ENCODE results near the gene DAW1. TPM values are rescaled to one million over a fixed set of nuclear protein-coding genes. Genes with fewer than 3 reads are reported as not detected.

DAW1 gene
- total and polyA plus RNA-seq, 2 of the 4 experiments (the other 2 are of a cell fraction): 0.86 to 1.4 TPM

- Histone ChIP-seq H3K9me1 (ENCODE audit: insufficient read depth, low read length) (no peaks in the 10 kb centered on the region), H3K27ac (ENCODE audit: insufficient read depth, low read length) (no peak overlapping the region), H3K27me3 (ENCODE audit: control insufficient read depth, insufficient read depth, low read length) (no peaks in the 10 kb centered on the region), H3K23ac (ENCODE audit: low read depth, low read length) (no peak overlapping the region), H3K56ac (ENCODE audit: extremely low read depth, insufficient read depth, low read length) (no peak overlapping the region), H4K8ac (ENCODE audit: low read depth in 2 of 2, low read length in 2 of 2) (no peak overlapping the region), H3K14ac (replicated peaks; ENCODE audit: low read depth, low read length) (no peak overlapping the region), H3K4me1 (ENCODE audit: control insufficient read depth, insufficient read depth, low read length) (no peaks in the 10 kb centered on the region), H3K18ac (ENCODE audit: low read depth, low read length) (no peak overlapping the region), H3K9me3 (ENCODE audit: control insufficient read depth, insufficient read depth, low read length) (peaks cover 2% of the 10 kb centered on the region; the same call in 1 of the 2 replicates), H4K20me1 (ENCODE audit: insufficient read depth, low read length) (no peaks in the 10 kb centered on the region), H2BK5ac (ENCODE audit: low read depth, low read length, poor library complexity, severe bottlenecking) (no peak overlapping the region), H4K5ac (ENCODE audit: low read depth, low read length) (no peak overlapping the region), H3K4me2 (ENCODE audit: low read depth, low read length) (no peak overlapping the region), H3K4ac (ENCODE audit: low read depth, low read length) (no peak overlapping the region), H4K91ac (ENCODE audit: insufficient read depth, low read depth, low read length) (no peak overlapping the region), H3K36me3 (ENCODE audit: control insufficient read depth, insufficient read depth, low read length) (no peaks in the 10 kb centered on the region), H3K9ac (ENCODE audit: low read depth, low read length) (no peak overlapping the region), H2AFZ (replicated peaks; ENCODE audit: low read length, poor library complexity) (no peak overlapping the region), H2BK15ac (ENCODE audit: low read depth, low read length) (no peak overlapping the region), H2AK5ac (ENCODE audit: low read depth, low read length) (no peak overlapping the region), H2AK9ac (replicated peaks; ENCODE audit: low read depth, low read length, poor library complexity) (no peak overlapping the region), H3K4me3 (ENCODE audit: insufficient read depth, low read depth, low read length) (no peak overlapping the region), H2BK120ac (ENCODE audit: low read depth, low read length) (no peak overlapping the region), H2BK20ac (ENCODE audit: low read depth, low read length) (no peak overlapping the region), H3K79me1 (ENCODE audit: low read depth in 1 of 2, low read length in 2 of 2) (no peaks in the 10 kb centered on the region)
- WGBS, 2 experiments (ENCODE audit: extremely low coverage in 2 of 2, insufficient read length in 1 of 2): no CpG with 5 or more reads among the region's 2 CpGs
- ChIA-PET POLR2A (ENCODE audit: unreplicated experiment) (no interaction called here), CTCF (interaction anchor here (0.9 kb wide), 1 partner anchor 177 kb away, joined by 4 read pairs; no protein-coding TSS in a partner anchor)
- TF ChIP-seq NFE2L2 (IDR thresholded peaks at IDR 0.05; ENCODE audit: low read depth, low read length) (no peak), CEBPB (IDR thresholded peaks at IDR 0.05; ENCODE audit: low read depth, low read length) (no peak), MXI1 (IDR thresholded peaks at IDR 0.05; ENCODE audit: borderline replicate concordance, low read depth, low read length) (no peak), MAFK (IDR thresholded peaks at IDR 0.05; ENCODE audit: low read depth, low read length) (no peak), SMC3 (IDR thresholded peaks at IDR 0.05; ENCODE audit: low read depth, low read length) (no peak), USF2 (IDR thresholded peaks at IDR 0.05; ENCODE audit: low read depth, low read length) (no peak), ELK1 (IDR thresholded peaks at IDR 0.05; ENCODE audit: borderline replicate concordance, low read depth, low read length) (no peak), RFX5 (IDR thresholded peaks at IDR 0.05; ENCODE audit: low read depth, low read length) (no peak), BHLHE40 (IDR thresholded peaks at IDR 0.05; ENCODE audit: low read depth, low read length) (no peak), FOS (IDR thresholded peaks at IDR 0.05; ENCODE audit: low read depth, low read length) (no peak), RCOR1 (IDR thresholded peaks at IDR 0.05; ENCODE audit: insufficient replicate concordance, low read length) (no peak), CHD1 (IDR thresholded peaks at IDR 0.05; ENCODE audit: low read depth, low read length) (no peak), POLR2A (IDR thresholded peaks at IDR 0.05; ENCODE audit: low read depth, low read length) (no peak), MAZ (IDR thresholded peaks at IDR 0.05; ENCODE audit: borderline replicate concordance, low read depth, low read length) (no peak), CTCF (conservative IDR thresholded peaks at IDR 0.05; ENCODE audit: low read depth, low read length) (no peak), RAD21 (IDR thresholded peaks at IDR 0.05; ENCODE audit: low read length) (no peak)
- no peak for DNase-seq
- intact Hi-C loops (cut with micrococcal nuclease) (no loop called here), in situ Hi-C loops (cut with MboI; ENCODE audit: low sequenced_read_pairs) (no loop called here), dilution Hi-C loops (cut with HindIII; ENCODE audit: low sequenced_read_pairs, unreplicated experiment) (no loop called here)
- no TSS peak for BruUV-seq (replicated peaks)
- no peak for ATAC-seq (ENCODE audit: low read depth)
These were observed 71.5 kb downstream of the DAW1 start for GRCh38 chr2:227942965-227943364.

All from IMR-90 (cell line).